SK-N-SH (cell line): ENCODE results near the gene TOMM20. TPM values are rescaled to one million over a fixed set of nuclear protein-coding genes. Genes with fewer than 3 reads are reported as not detected.

Experiments
- CTCF ChIA-PET: fragments of 300-600, 350-600 bp; formaldehyde crosslinking; extraction: SDS; loops from one replicate; lab custom pipeline; 2021; lab: Yijun Ruan, JAX
- POLR2A ChIA-PET: fragments of 350-600 bp; sonication (Branson Sonifier 250); formaldehyde crosslinking; extraction: SDS; loops from one replicate; lab custom pipeline; 2020; ENCODE audit warnings: antibody characterized with exemption, inconsistent platforms; lab: Yijun Ruan, JAX
- DNase-seq: peaks from one replicate; pipeline ENCODE4 v3.0.0; 2012
- H2AFZ ChIP-seq: fragments of 200-600 bp; sonication (generic); 2 replicates; pipeline ENCODE4 v1.8.1; 2016; ENCODE audit warnings: antibody characterized with exemption, mild to moderate bottlenecking, low read depth
- H3F3A ChIP-seq: fragments of 200-600 bp; sonication (generic); replicated peaks from 2 replicates; pipeline ENCODE3; 2016; ENCODE audit warnings: antibody characterized with exemption, mild to moderate bottlenecking; ENCODE audit not compliant: insufficient read depth
- H3K27ac ChIP-seq, 2 experiments: fragments of 200-500 bp in 1 of 2; fragments of 200-600 bp in 1 of 2; sonication (Bioruptor generic) in 1 of 2; sonication (generic), shearing (Covaris generic) in 1 of 2; 2 replicates each; pipeline versions ENCODE4 v1.5.1 to v1.6.1; 2014 to 2016; ENCODE audit warnings: low read depth in 2 of 2, inconsistent platforms in 1 of 2, low read length in 1 of 2, mild to moderate bottlenecking in 1 of 2, mixed read lengths in 1 of 2
- H3K27me3 ChIP-seq: fragments of 200-600 bp; sonication (generic), shearing (Covaris generic); 2 replicates; pipeline ENCODE4 v1.6.1; 2016; ENCODE audit warnings: mixed run types; ENCODE audit not compliant: insufficient read depth
- H3K36me3 ChIP-seq, 2 experiments: fragments of 200-500 bp in 1 of 2; fragments of 200-600 bp in 1 of 2; sonication (Bioruptor generic) in 1 of 2; sonication (generic) in 1 of 2; replicated peaks in 1 of 2; 2 replicates each; pipeline versions ENCODE3 to v1.5.1; 2014 to 2016; ENCODE audit warnings: low read length in 1 of 2, mild to moderate bottlenecking in 1 of 2; ENCODE audit not compliant: insufficient read depth in 2 of 2, control insufficient read depth in 1 of 2
- H3K4me1 ChIP-seq, 2 experiments: fragments of 200-500 bp in 1 of 2; fragments of 200-600 bp in 1 of 2; sonication (Bioruptor generic) in 1 of 2; sonication (generic), shearing (Covaris generic) in 1 of 2; 2 replicates each; pipeline versions ENCODE4 v1.5.1 to v1.6.1; 2014 to 2016; ENCODE audit warnings: low read depth in 1 of 2, low read length in 1 of 2, mixed run types in 1 of 2; ENCODE audit not compliant: insufficient read depth in 2 of 2, control insufficient read depth in 1 of 2
- H3K4me2 ChIP-seq: fragments of 200-600 bp; sonication (generic), shearing (Covaris generic); 2 replicates; pipeline ENCODE4 v1.6.1; 2017; ENCODE audit warnings: mixed run types
- H3K4me3 ChIP-seq, 2 experiments: fragments of 200-500 bp in 1 of 2; fragments of 200-600 bp in 1 of 2; sonication (Bioruptor generic) in 1 of 2; sonication (generic), shearing (Covaris generic) in 1 of 2; 2 replicates each; pipeline versions ENCODE4 v1.5.1 to v1.8.1; 2014 to 2016; ENCODE audit warnings: low read depth in 2 of 2, inconsistent platforms in 1 of 2, low read length in 1 of 2, mild to moderate bottlenecking in 1 of 2, mixed read lengths in 1 of 2, moderate library complexity in 1 of 2
- H3K79me2 ChIP-seq: fragments of 200-600 bp; sonication (generic); 2 replicates; pipeline ENCODE4 v1.8.1; 2017; ENCODE audit warnings: mild to moderate bottlenecking; ENCODE audit not compliant: insufficient read depth
- H3K9ac ChIP-seq: fragments of 200-600 bp; sonication (generic); 2 replicates; pipeline ENCODE4 v1.6.1; 2017; ENCODE audit warnings: mixed run types
- H3K9me2 ChIP-seq: fragments of 200-600 bp; sonication (generic); 2 replicates; pipeline ENCODE4 v1.6.1; 2017; ENCODE audit warnings: mixed run types
- H3K9me3 ChIP-seq: fragments of 200-600 bp; sonication (generic); 2 replicates; pipeline ENCODE4 v1.6.1; 2017; ENCODE audit warnings: mixed run types, mild to moderate bottlenecking, moderate library complexity
- H4K20me1 ChIP-seq: fragments of 200-600 bp; sonication (generic); 2 replicates; pipeline ENCODE4 v1.6.1; 2017; ENCODE audit warnings: mild to moderate bottlenecking, mixed run types; ENCODE audit not compliant: insufficient read depth
- CHD2 ChIP-seq: fragments of 150-350 bp; IDR thresholded peaks from 2 replicates; pipeline ENCODE4 v1.6.1; 2018; ENCODE audit warnings: low read length; ENCODE audit not compliant: partially characterized antibody
- CTCF ChIP-seq: fragments of 200-600 bp; sonication (generic); IDR thresholded peaks from 2 replicates; pipeline ENCODE4 v1.6.1; 2017; ENCODE audit warnings: antibody characterized with exemption, mild to moderate bottlenecking, moderate library complexity
- FOSL2 ChIP-seq: IDR thresholded peaks from 2 replicates; pipeline ENCODE4 v1.4.0; 2012; ENCODE audit warnings: low read depth, mild to moderate bottlenecking, moderate library complexity, borderline replicate concordance
- GATA2 ChIP-seq: sonication (generic); formaldehyde crosslinking; IDR thresholded peaks from 2 replicates; pipeline ENCODE4 v1.5.0; 2020; ENCODE audit warnings: mild to moderate bottlenecking, missing genetic modification reagents
- MAX ChIP-seq: IDR thresholded peaks from 2 replicates; pipeline ENCODE4 v1.4.0; 2012; ENCODE audit warnings: low read depth
- MEF2A ChIP-seq: IDR thresholded peaks from 2 replicates; pipeline ENCODE4 v1.4.0; 2012; ENCODE audit warnings: low read depth, borderline replicate concordance
- MXI1 ChIP-seq: IDR thresholded peaks from 2 replicates; pipeline ENCODE4 v1.6.1; 2012; ENCODE audit warnings: mild to moderate bottlenecking, low read depth, low read length, improper control_type of control experiment
- NFIC ChIP-seq: IDR thresholded peaks from 2 replicates; pipeline ENCODE4 v1.4.0; 2012; ENCODE audit warnings: borderline replicate concordance
- NRF1 ChIP-seq: IDR thresholded peaks from 2 replicates; pipeline ENCODE4 v1.6.1; 2012; ENCODE audit warnings: low read depth, mild to moderate bottlenecking, low read length
- PBX3 ChIP-seq: IDR thresholded peaks from 2 replicates; pipeline ENCODE4; 2012
- RAD21 ChIP-seq: IDR thresholded peaks from 2 replicates; pipeline ENCODE4 v1.6.1; 2012; ENCODE audit warnings: mild to moderate bottlenecking, low read length
- REST ChIP-seq: IDR thresholded peaks from 2 replicates; pipeline ENCODE4 v1.6.1; 2012; ENCODE audit warnings: mild to moderate bottlenecking, low read depth, low read length, moderate library complexity
- TAF1 ChIP-seq: IDR thresholded peaks from 2 replicates; pipeline ENCODE4 v1.6.1; 2012; ENCODE audit warnings: low read depth, mild to moderate bottlenecking, low read length, moderate library complexity, borderline replicate concordance
- TCF12 ChIP-seq: IDR thresholded peaks from 2 replicates; pipeline ENCODE4 v1.4.0; 2012
- TEAD4 ChIP-seq: IDR thresholded peaks from 2 replicates; pipeline ENCODE4 v1.4.0; 2012; ENCODE audit warnings: mild to moderate bottlenecking, borderline replicate concordance; ENCODE audit not compliant: insufficient read depth
- USF1 ChIP-seq: IDR thresholded peaks from 2 replicates; pipeline ENCODE4 v1.4.0; 2012; ENCODE audit warnings: low read depth, borderline replicate concordance
- USF2 ChIP-seq: fragments of 150-350 bp; IDR thresholded peaks from 2 replicates; pipeline ENCODE4 v1.6.1; 2017; ENCODE audit warnings: antibody characterized with exemption, low read length, low read depth, borderline replicate concordance
- WGBS: methylation state at CpG from one replicate; pipeline ENCODE4 v1.1.6; 2017; ENCODE audit warnings: low lambda C conversion rate; 5-methylcytosine and 5-hydroxymethylcytosine counted together
- polyA plus RNA-seq, 3 experiments: library from polyadenylated mRNA; depleted of rRNA; stranded (reverse); fragments of >200 nt; gene quantifications; 2 replicates each; pipeline ENCODE4 v1.2.3, GENCODE V29; 2012

Gene TOMM20
- polyA plus RNA-seq, 1 of the 3 experiments (the other 2 are of a cell fraction) = 86.2 TPM

- Histone ChIP-seq H3K9me3 (no peaks in the 10 kb centered on the region), H3K9me2 (no peaks in the 10 kb centered on the region), H3K79me2 (no peaks in the 10 kb centered on the region), H3K4me3 (no peak overlapping the region), H4K20me1 (no peaks in the 10 kb centered on the region), H3K27ac (no peak overlapping the region), H3K36me3 (no peaks in the 10 kb centered on the region), H3F3A (peaks cover 2% of the 10 kb centered on the region), H3K9ac (no peak overlapping the region), H3K4me1 (peaks cover 7 to 10% of the 10 kb centered on the region in 2 experiments; a peak in 3 of 4 replicates), H3K27me3 (no peaks in the 10 kb centered on the region), H3K4me2 (no peak overlapping the region), H2AFZ (no peak overlapping the region)
- CTCF ChIA-PET = interaction anchor here (0.6 to 4.0 kb wide), 4 partner anchors 16 to 975 kb away, joined by 3 to 24 read pairs (median 8); no protein-coding TSS in a partner anchor
- no peak for DNase-seq
- WGBS = 95% methylated on average over 6 of the region's 6 CpGs
- TF ChIP-seq MXI1 (no peak), USF2 (no peak), MAX (no peak), TEAD4 (no peak), CHD2 (no peak)
- POLR2A ChIA-PET = no interaction called here
Measured at GRCh38 chr1:235088430-235088829, 40.2 kb downstream of the TOMM20 start.

GRCh38 chr1:235087906-235088305, 40.7 kb downstream of the TOMM20 start:
- H2AFZ ChIP-seq = no peak overlapping the region
- no peak overlapping the region for H3K4me3 ChIP-seq
- H3F3A ChIP-seq = peaks cover 7% of the 10 kb centered on the region
- DNase-seq = no peak
- H3K9me3 ChIP-seq = no peaks in the 10 kb centered on the region
- no peaks in the 10 kb centered on the region for H3K79me2 ChIP-seq
- H3K9ac ChIP-seq = no peak overlapping the region
- no peaks in the 10 kb centered on the region for H3K9me2 ChIP-seq
- peaks cover 11 to 15% of the 10 kb centered on the region in 2 experiments; a peak in 3 of 4 replicates for H3K4me1 ChIP-seq
- H4K20me1 ChIP-seq = no peaks in the 10 kb centered on the region
- no peaks in the 10 kb centered on the region for H3K27me3 ChIP-seq
- ChIA-PET CTCF (interaction anchor here (0.6 to 4.0 kb wide), 4 partner anchors 17 to 974 kb away, joined by 3 to 24 read pairs (median 8); no protein-coding TSS in a partner anchor), POLR2A (no interaction called here)
- H3K27ac ChIP-seq = no peak overlapping the region
- no peak overlapping the region for H3K4me2 ChIP-seq
- H3K36me3 ChIP-seq = no peaks in the 10 kb centered on the region
- TF ChIP-seq TEAD4 = no peak
- TF ChIP-seq RAD21 = no peak
- no peak for TF ChIP-seq NFIC
- no peak for TF ChIP-seq CTCF
- no peak for TF ChIP-seq REST
- TF ChIP-seq USF2 = no peak
- no peak for TF ChIP-seq NRF1
- no peak for TF ChIP-seq PBX3
- TF ChIP-seq MEF2A = no peak
- no peak for TF ChIP-seq FOSL2
- no peak for TF ChIP-seq GATA2
- no peak for TF ChIP-seq TAF1
- no peak for TF ChIP-seq USF1
- TF ChIP-seq TCF12 = no peak
- TF ChIP-seq, all 33 proteins: peak for 0
- WGBS = 94% methylated on average over 6 of the region's 6 CpGs
